Measurements from ENCODE around the gene IRAK4.

The IRAK4 gene

GRCh38 chr12:43758728-43759563, at the start of gene IRAK4, which contains the start of gene PUS7L:
TSS of gene IRAK4 (plus strand) at chr12:43758951. CDS start at chr12:43768112, 9,161 bp downstream.
TSS of gene PUS7L (minus strand) at chr12:43758790. CDS start at chr12:43755245, 3,545 bp downstream.
- peak; percentile 98 for DNase-seq (ENCODE audit: low read depth in 2 of 2)
- TF ChIP-seq CTCF (IDR thresholded peaks at IDR 0.05; ENCODE audit: low read depth, low read length): peak; percentile 47
- peak within 1 kb of the TSS; percentile 71 to 82 for H3K4me3 ChIP-seq (replicated peaks in 1 of 2; ENCODE audit: low read depth in 2 of 2, low read length in 2 of 2)

- no peak for TF ChIP-seq CTCF (IDR thresholded peaks at IDR 0.05; ENCODE audit: low read depth, low read length)
- no peak overlapping the region for H3K4me3 ChIP-seq (replicated peaks in 1 of 2; ENCODE audit: low read depth in 2 of 2, low read length in 2 of 2)
- no peak for DNase-seq (ENCODE audit: low read depth in 2 of 2)
Observed at GRCh38 chr12:43711348-43711747, 47.4 kb upstream of the IRAK4 start.

GRCh38 chr12:43722621-43723020, 36.1 kb upstream of the IRAK4 start:
- DNase-seq (ENCODE audit: low read depth in 2 of 2): no peak
- TF ChIP-seq CTCF (IDR thresholded peaks at IDR 0.05; ENCODE audit: low read depth, low read length): no peak
- H3K4me3 ChIP-seq (replicated peaks in 1 of 2; ENCODE audit: low read depth in 2 of 2, low read length in 2 of 2): no peak overlapping the region

- TF ChIP-seq CTCF (IDR thresholded peaks at IDR 0.05; ENCODE audit: low read depth, low read length): no peak
- H3K4me3 ChIP-seq (replicated peaks in 1 of 2; ENCODE audit: low read depth in 2 of 2, low read length in 2 of 2): no peak overlapping the region
- DNase-seq (ENCODE audit: low read depth in 2 of 2): no peak
Observed at GRCh38 chr12:43723134-43723533, 35.6 kb upstream of the IRAK4 start.

- DNase-seq (ENCODE audit: low read depth in 2 of 2): peak in 1 of 2 donors; percentile 27
- TF ChIP-seq CTCF (IDR thresholded peaks at IDR 0.05; ENCODE audit: low read depth, low read length): peak; percentile 15
- H3K4me3 ChIP-seq (replicated peaks in 1 of 2; ENCODE audit: low read depth in 2 of 2, low read length in 2 of 2): no peak overlapping the region
Observed at GRCh38 chr12:43728117-43728516, 30.6 kb upstream of the IRAK4 start.

GRCh38 chr12:43728698-43729097, 30.1 kb upstream of the IRAK4 start:
- no peak for DNase-seq (ENCODE audit: low read depth in 2 of 2)
- TF ChIP-seq CTCF (IDR thresholded peaks at IDR 0.05; ENCODE audit: low read depth, low read length): no peak
- H3K4me3 ChIP-seq (replicated peaks in 1 of 2; ENCODE audit: low read depth in 2 of 2, low read length in 2 of 2): no peak overlapping the region
